ENCODE results near the gene UMODL1.
A peak's percentile ranks its signal among the peaks of the same experiment; 100 is the strongest.
"Not testable (repeated sequence)": the region's sequence is repeated elsewhere in the genome, so short reads cannot be mapped to it uniquely, and the experiment has no call there.

UMODL1 gene

GRCh38 chr21:42060166-42060565, 11.0 kb upstream of the UMODL1 start:
- no peak for DNase-seq

GRCh38 chr21:42061195-42061985, 9.7 kb upstream of the UMODL1 start:
- DNase-seq = peak; percentile 94

- DNase-seq = no peak
These were observed 9.2 kb upstream of the UMODL1 start for GRCh38 chr21:42061986-42062235.

GRCh38 chr21:42062236-42063022, 8.7 kb upstream of the UMODL1 start:
- no peak for DNase-seq

GRCh38 chr21:42063191-42063570, 7.9 kb upstream of the UMODL1 start:
- DNase-seq = no peak

GRCh38 chr21:42063571-42064521, 7.3 kb upstream of the UMODL1 start:
- no peak for DNase-seq

- no peak for DNase-seq
These were observed 4.6 kb upstream of the UMODL1 start for GRCh38 chr21:42066521-42066920.

- DNase-seq = no peak
These were observed 3.4 kb upstream of the UMODL1 start for GRCh38 chr21:42067531-42068255.

GRCh38 chr21:42068256-42068545, 2.9 kb upstream of the UMODL1 start:
- no peak for DNase-seq

- DNase-seq = no peak
These were observed 2.5 kb upstream of the UMODL1 start for GRCh38 chr21:42068592-42068991.

GRCh38 chr21:42069327-42069726, 1.8 kb upstream of the UMODL1 start:
- DNase-seq = no peak

GRCh38 chr21:42069843-42070242, 1.3 kb upstream of the UMODL1 start:
- no peak for DNase-seq

GRCh38 chr21:42073145-42074099, 2.3 kb downstream of the UMODL1 start:
- DNase-seq = no peak

GRCh38 chr21:42075686-42076471, 4.8 kb downstream of the UMODL1 start:
- DNase-seq = no peak

- not testable (repeated sequence) for DNase-seq
These were observed 6.6 kb downstream of the UMODL1 start for GRCh38 chr21:42077685-42078238.

GRCh38 chr21:42078247-42079007, 7.3 kb downstream of the UMODL1 start:
- not testable (repeated sequence) for DNase-seq

GRCh38 chr21:42079008-42079938, 8.2 kb downstream of the UMODL1 start:
- DNase-seq = no peak

GRCh38 chr21:42079939-42080787, 9.0 kb downstream of the UMODL1 start:
- no peak for DNase-seq

All from OCI-M1 (cell line).